HEK293 (cell line): ENCODE results near the gene FLNC.

ENCODE experiments used
- CTCF ChIA-PET: fragments of 350-600 bp; formaldehyde crosslinking; extraction: SDS; loops from one replicate; lab custom pipeline; 2021; ENCODE audit warnings: antibody characterized with exemption; lab: Yijun Ruan, JAX
- POLR2A ChIA-PET: fragments of 300-600 bp; formaldehyde crosslinking; extraction: SDS; loops from one replicate; lab custom pipeline; 2020; ENCODE audit warnings: antibody characterized with exemption, inconsistent platforms; lab: Yijun Ruan, JAX
- H3K27ac ChIP-seq: fragments of 200-500 bp; sonication (Bioruptor generic); 2 replicates; pipeline ENCODE4 v1.5.1; 2014; ENCODE audit warnings: low read depth, low read length, control low read depth, inconsistent platforms; ENCODE audit errors: extremely low read depth
- H3K36me3 ChIP-seq, 2 experiments: fragments of 200-500 bp in 1 of 2; sonication (Bioruptor generic) in 1 of 2; 1 replicate in 1 of 2; 2 replicates in 1 of 2; pipeline ENCODE4 v1.5.1; 2014 to 2017; ENCODE audit warnings: inconsistent platforms in 2 of 2, low read length in 2 of 2; ENCODE audit not compliant: control insufficient read depth in 2 of 2, insufficient read depth in 1 of 2
- H3K4me1 ChIP-seq: fragments of 200-500 bp; sonication (Bioruptor generic); 2 replicates; pipeline ENCODE4 v1.5.1; 2014; ENCODE audit warnings: mild to moderate bottlenecking, low read length, inconsistent platforms; ENCODE audit not compliant: control insufficient read depth, insufficient read depth
- H3K4me3 ChIP-seq: 2 replicates; pipeline ENCODE4 v1.5.1; 2011; ENCODE audit warnings: low read depth, mild to moderate bottlenecking, control low read depth, low read length, moderate library complexity
- H3K9me3 ChIP-seq: fragments of 200-500 bp; sonication (Bioruptor generic); 2 replicates; pipeline ENCODE4 v1.5.1; 2014; ENCODE audit warnings: low read depth, low read length, inconsistent platforms; ENCODE audit not compliant: control insufficient read depth, insufficient read depth
- GLI4 ChIP-seq: fragments of 450-650 bp; formaldehyde crosslinking; IDR thresholded peaks from 2 replicates; pipeline ENCODE4 v1.5.1; 2016; ENCODE audit warnings: missing biosample characterization, missing genetic modification characterization
- PRDM2 ChIP-seq: fragments of 450-650 bp; formaldehyde crosslinking; IDR thresholded peaks from 2 replicates; pipeline ENCODE4 v1.5.1; 2016; ENCODE audit warnings: missing biosample characterization, missing genetic modification characterization, borderline replicate concordance
- SP2 ChIP-seq: fragments of 450-650 bp; formaldehyde crosslinking; IDR thresholded peaks from 2 replicates; pipeline ENCODE4 v1.5.1; 2016; ENCODE audit warnings: missing biosample characterization, missing genetic modification characterization
- SP7 ChIP-seq: fragments of 450-650 bp; formaldehyde crosslinking; IDR thresholded peaks from 2 replicates; pipeline ENCODE4 v1.5.1; 2016; ENCODE audit warnings: missing biosample characterization, missing genetic modification characterization
- YY1 ChIP-seq: fragments of 450-650 bp; formaldehyde crosslinking; IDR thresholded peaks from 2 replicates; pipeline ENCODE4 v1.5.1; 2018; ENCODE audit warnings: missing biosample characterization, missing genetic modification characterization
- ZBTB20 ChIP-seq: fragments of 450-650 bp; formaldehyde crosslinking; IDR thresholded peaks from 2 replicates; pipeline ENCODE4 v1.5.1; 2016; ENCODE audit warnings: missing biosample characterization, missing genetic modification characterization
- ZBTB8A ChIP-seq: fragments of 450-650 bp; formaldehyde crosslinking; IDR thresholded peaks from 2 replicates; pipeline ENCODE4 v1.5.1; 2016; ENCODE audit warnings: missing biosample characterization, missing genetic modification characterization
- ZFP3 ChIP-seq: fragments of 450-650 bp; formaldehyde crosslinking; IDR thresholded peaks from 2 replicates; pipeline ENCODE4 v1.5.1; 2016; ENCODE audit warnings: low read depth, missing biosample characterization, missing genetic modification characterization
- ZNF121 ChIP-seq: fragments of 450-650 bp; formaldehyde crosslinking; IDR thresholded peaks from 2 replicates; pipeline ENCODE4 v1.5.1; 2016; ENCODE audit warnings: missing biosample characterization, missing genetic modification characterization
- ZNF174 ChIP-seq: fragments of 450-650 bp; formaldehyde crosslinking; IDR thresholded peaks from 2 replicates; pipeline ENCODE4 v1.5.0; 2017; ENCODE audit warnings: missing biosample characterization, mild to moderate bottlenecking, missing genetic modification characterization
- ZNF302 ChIP-seq: fragments of 450-650 bp; formaldehyde crosslinking; IDR thresholded peaks from 2 replicates; pipeline ENCODE4 v1.5.1; 2016; ENCODE audit warnings: missing biosample characterization, missing genetic modification characterization, low read depth
- ZNF311 ChIP-seq: fragments of 450-650 bp; formaldehyde crosslinking; IDR thresholded peaks from 2 replicates; pipeline ENCODE4 v1.5.1; 2017; ENCODE audit warnings: missing biosample characterization, missing genetic modification characterization, borderline replicate concordance
- ZNF626 ChIP-seq: fragments of 450-650 bp; sonication (Bioruptor Pico); formaldehyde crosslinking; IDR thresholded peaks from 2 replicates; pipeline ENCODE4 v1.5.1; 2018; ENCODE audit warnings: missing biosample characterization, missing genetic modification characterization, inconsistent platforms
- ZNF677 ChIP-seq: fragments of 450-650 bp; IDR thresholded peaks from 2 replicates; pipeline ENCODE4 v1.5.0; 2018; ENCODE audit warnings: missing biosample characterization, mild to moderate bottlenecking, missing genetic modification characterization, moderate library complexity
- ZNF792 ChIP-seq: fragments of 450-650 bp; formaldehyde crosslinking; IDR thresholded peaks from 2 replicates; pipeline ENCODE4 v1.5.1; 2016; ENCODE audit warnings: missing biosample characterization, missing genetic modification characterization
- TF ChIP-seq, protein P1 (sequence below): fragments of 450-650 bp; formaldehyde crosslinking; IDR thresholded peaks from 2 replicates; pipeline ENCODE4 v1.5.1; 2016; ENCODE audit warnings: missing biosample characterization, missing genetic modification characterization
- TF ChIP-seq, protein P2 (sequence below): fragments of 450-650 bp; formaldehyde crosslinking; IDR thresholded peaks from 2 replicates; pipeline ENCODE4 v1.5.1; 2016; ENCODE audit warnings: missing biosample characterization, missing genetic modification characterization

Gene FLNC

DNA sequence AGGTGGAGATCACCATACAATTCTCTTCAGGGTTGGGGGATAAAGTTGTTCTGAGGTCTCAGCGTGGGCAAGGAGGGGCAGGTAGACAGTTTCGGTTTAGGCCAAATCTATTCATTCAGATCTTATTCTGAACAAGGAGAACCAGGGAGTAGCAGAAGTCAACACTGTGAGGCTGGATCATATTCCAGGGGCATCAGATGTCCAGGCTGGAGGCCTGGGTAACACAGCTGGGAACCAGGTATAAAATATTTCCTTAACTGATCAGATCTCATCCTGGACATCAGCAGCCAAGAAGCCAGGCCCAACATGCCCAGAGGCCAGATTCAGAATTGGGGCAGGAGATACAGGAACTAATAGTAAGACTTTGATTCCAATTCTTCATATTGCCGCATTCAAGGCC, 19.2 kb upstream of the FLNC start (continued):
- TF ChIP-seq, protein P1, sequence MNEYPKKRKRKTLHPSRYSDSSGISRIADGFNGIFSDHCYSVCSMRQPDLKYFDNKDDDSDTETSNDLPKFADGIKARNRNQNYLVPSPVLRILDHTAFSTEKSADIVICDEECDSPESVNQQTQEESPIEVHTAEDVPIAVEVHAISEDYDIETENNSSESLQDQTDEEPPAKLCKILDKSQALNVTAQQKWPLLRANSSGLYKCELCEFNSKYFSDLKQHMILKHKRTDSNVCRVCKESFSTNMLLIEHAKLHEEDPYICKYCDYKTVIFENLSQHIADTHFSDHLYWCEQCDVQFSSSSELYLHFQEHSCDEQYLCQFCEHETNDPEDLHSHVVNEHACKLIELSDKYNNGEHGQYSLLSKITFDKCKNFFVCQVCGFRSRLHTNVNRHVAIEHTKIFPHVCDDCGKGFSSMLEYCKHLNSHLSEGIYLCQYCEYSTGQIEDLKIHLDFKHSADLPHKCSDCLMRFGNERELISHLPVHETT (tag by site-specific recombination) = no peak
- TF ChIP-seq ZNF302 (tag by site-specific recombination) (no peak), ZBTB20 (no peak), ZNF121 (tag by site-specific recombination) (no peak), ZNF174 (tag by site-specific recombination) (no peak), YY1 (tag by site-specific recombination) (no peak)
- TF ChIP-seq, all 188 proteins: peak for 0

GRCh38 chr7:128811631-128812430, 18.4 kb upstream of the FLNC start:
- POLR2A ChIA-PET = no interaction called here
- Histone ChIP-seq H3K9me3 (no peaks in the 10 kb centered on the region), H3K27ac (no peak overlapping the region), H3K36me3 (peaks cover 0 to 27% of the 10 kb centered on the region in 2 experiments; a peak in 1 of 3 replicates), H3K4me3 (no peak overlapping the region), H3K4me1 (no peaks in the 10 kb centered on the region)
- CTCF ChIA-PET = interaction anchor here (0.7 kb wide), 2 partner anchors 9 to 351 kb away, joined by 3 read pairs; no protein-coding TSS in a partner anchor
- TF ChIP-seq ZBTB8A (tag by site-specific recombination) = no peak
- no peak for TF ChIP-seq SP7 (tag by site-specific recombination)
- TF ChIP-seq SP2 (tag by site-specific recombination) = no peak
- no peak for TF ChIP-seq ZNF792 (tag by site-specific recombination)
- TF ChIP-seq, protein P2, sequence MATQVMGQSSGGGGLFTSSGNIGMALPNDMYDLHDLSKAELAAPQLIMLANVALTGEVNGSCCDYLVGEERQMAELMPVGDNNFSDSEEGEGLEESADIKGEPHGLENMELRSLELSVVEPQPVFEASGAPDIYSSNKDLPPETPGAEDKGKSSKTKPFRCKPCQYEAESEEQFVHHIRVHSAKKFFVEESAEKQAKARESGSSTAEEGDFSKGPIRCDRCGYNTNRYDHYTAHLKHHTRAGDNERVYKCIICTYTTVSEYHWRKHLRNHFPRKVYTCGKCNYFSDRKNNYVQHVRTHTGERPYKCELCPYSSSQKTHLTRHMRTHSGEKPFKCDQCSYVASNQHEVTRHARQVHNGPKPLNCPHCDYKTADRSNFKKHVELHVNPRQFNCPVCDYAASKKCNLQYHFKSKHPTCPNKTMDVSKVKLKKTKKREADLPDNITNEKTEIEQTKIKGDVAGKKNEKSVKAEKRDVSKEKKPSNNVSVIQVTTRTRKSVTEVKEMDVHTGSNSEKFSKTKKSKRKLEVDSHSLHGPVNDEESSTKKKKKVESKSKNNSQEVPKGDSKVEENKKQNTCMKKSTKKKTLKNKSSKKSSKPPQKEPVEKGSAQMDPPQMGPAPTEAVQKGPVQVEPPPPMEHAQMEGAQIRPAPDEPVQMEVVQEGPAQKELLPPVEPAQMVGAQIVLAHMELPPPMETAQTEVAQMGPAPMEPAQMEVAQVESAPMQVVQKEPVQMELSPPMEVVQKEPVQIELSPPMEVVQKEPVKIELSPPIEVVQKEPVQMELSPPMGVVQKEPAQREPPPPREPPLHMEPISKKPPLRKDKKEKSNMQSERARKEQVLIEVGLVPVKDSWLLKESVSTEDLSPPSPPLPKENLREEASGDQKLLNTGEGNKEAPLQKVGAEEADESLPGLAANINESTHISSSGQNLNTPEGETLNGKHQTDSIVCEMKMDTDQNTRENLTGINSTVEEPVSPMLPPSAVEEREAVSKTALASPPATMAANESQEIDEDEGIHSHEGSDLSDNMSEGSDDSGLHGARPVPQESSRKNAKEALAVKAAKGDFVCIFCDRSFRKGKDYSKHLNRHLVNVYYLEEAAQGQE (tag by site-specific recombination) = no peak
- TF ChIP-seq GLI4 (tag by site-specific recombination) = no peak
- no peak for TF ChIP-seq PRDM2
- TF ChIP-seq ZFP3 (tag by site-specific recombination) = no peak
- TF ChIP-seq ZNF626 (tag by site-specific recombination) = no peak
- no peak for TF ChIP-seq ZNF677 (tag by site-specific recombination)
- TF ChIP-seq ZNF311 (tag by site-specific recombination) = no peak
